Mucosa of gallbladder (tissue), 1 donor: ENCODE results near the gene NEDD4. TPM values are rescaled to one million over a fixed set of nuclear protein-coding genes. Genes with fewer than 3 reads are reported as not detected.
"Not testable (repeated sequence)": the region's sequence is repeated elsewhere in the genome, so short reads cannot be mapped to it uniquely, and the experiment has no call there.

Experiments
- DNase-seq: peaks from one replicate; pipeline ENCODE4 v3.0.0-alpha.2; 2020; ENCODE audit warnings: low spot score
- total RNA-seq: library from RNA; stranded (reverse); gene quantifications from one replicate; pipeline ENCODE4 v1.2.1, GENCODE V29; 2021
- donor health status: DM: no; HTN: no; CAD: no.

Gene NEDD4
- total RNA-seq, 1 donor from 2014 or later, result 14.4 TPM

GRCh38 chr15:55894399-55894965 lies 98.9 kb downstream of the NEDD4 start:
- no peak for DNase-seq

GRCh38 chr15:55893852-55894251 lies 99.6 kb downstream of the NEDD4 start:
- no peak for DNase-seq

GRCh38 chr15:55891196-55891595 lies 102.2 kb downstream of the NEDD4 start:
- DNase-seq, result no peak

- DNase-seq, result no peak
These were observed 109.2 kb downstream of the NEDD4 start for GRCh38 chr15:55884223-55884622.

GRCh38 chr15:55879181-55879580 lies 114.2 kb downstream of the NEDD4 start:
- no peak for DNase-seq

GRCh38 chr15:55873024-55873720 lies 120.2 kb downstream of the NEDD4 start:
- no peak for DNase-seq

GRCh38 chr15:55872471-55872870 lies 120.9 kb downstream of the NEDD4 start:
- DNase-seq, result no peak

- DNase-seq, result no peak
These were observed 123.8 kb downstream of the NEDD4 start for GRCh38 chr15:55869660-55870059.

GRCh38 chr15:55868707-55869106 lies 124.7 kb downstream of the NEDD4 start:
- DNase-seq, result no peak

GRCh38 chr15:55868291-55868690 lies 125.1 kb downstream of the NEDD4 start:
- not testable (repeated sequence) for DNase-seq

- DNase-seq, result no peak
These were observed 129.5 kb downstream of the NEDD4 start for GRCh38 chr15:55863911-55864310.

GRCh38 chr15:55861115-55861514 lies 132.3 kb downstream of the NEDD4 start:
- no peak for DNase-seq

- DNase-seq, result no peak
These were observed 132.9 kb downstream of the NEDD4 start for GRCh38 chr15:55860468-55860867.

- no peak for DNase-seq
These were observed 133.7 kb downstream of the NEDD4 start for GRCh38 chr15:55859681-55860080.

- DNase-seq, result no peak
These were observed 134.8 kb downstream of the NEDD4 start for GRCh38 chr15:55858661-55859060.

- DNase-seq, result no peak
These were observed 136.8 kb downstream of the NEDD4 start for GRCh38 chr15:55856506-55857164.

- DNase-seq, result no peak
These were observed 140.3 kb downstream of the NEDD4 start for GRCh38 chr15:55853134-55853533.

GRCh38 chr15:55846116-55846707 lies 147.2 kb downstream of the NEDD4 start:
- DNase-seq, result peak; percentile 74

- not testable (repeated sequence) for DNase-seq
These were observed 150.5 kb downstream of the NEDD4 start for GRCh38 chr15:55842897-55843296.

GRCh38 chr15:55835866-55836265 lies 157.5 kb downstream of the NEDD4 start:
- DNase-seq, result no peak

GRCh38 chr15:55834331-55834730 lies 159.1 kb downstream of the NEDD4 start:
- DNase-seq, result no peak

- DNase-seq, result no peak
These were observed 163.6 kb downstream of the NEDD4 start for GRCh38 chr15:55829826-55830225.

- DNase-seq, result no peak
These were observed 165.5 kb downstream of the NEDD4 start for GRCh38 chr15:55827955-55828354.
